Endothelial cell of umbilical vein (primary cell): ENCODE data around the gene DNAJC12. TPM values are rescaled to one million over a fixed set of nuclear protein-coding genes. Genes with fewer than 3 reads are reported as not detected.

Experiments
- BruUV-seq: library from RNA; stranded (reverse); fragments of 400-500 nt; replicated peaks from 2 replicates; lab custom pipeline; 2021; lab: Mats Ljungman, UMichigan
- CTCF ChIA-PET: fragments of 300-600, 350-600 bp; sonication (Branson Sonifier 250); formaldehyde crosslinking; loops from one replicate; lab custom pipeline; 2021; ENCODE audit warnings: antibody characterized with exemption, inconsistent platforms; lab: Charles Lee
- POLR2A ChIA-PET: fragments of 300-600, 350-600 bp; sonication (Branson Sonifier 250); formaldehyde crosslinking; loops from one replicate; lab custom pipeline; 2021; ENCODE audit warnings: antibody characterized with exemption, inconsistent platforms; lab: Charles Lee
- DNase-seq: peaks from one replicate; pipeline ENCODE4 v3.0.0-alpha.2; 2011; ENCODE audit warnings: low read depth, low spot score
- FAIRE-seq: peaks from 2 replicates; lab custom pipeline; 2011; peaks lifted over from hg19 to GRCh38; lab: Jason Lieb, UNC
- H2AFZ ChIP-seq: 2 replicates; pipeline ENCODE4 v1.6.0; 2012; ENCODE audit warnings: low read depth, low read length, control low read depth, inconsistent platforms
- H3K27ac ChIP-seq: 2 replicates; pipeline ENCODE4 v1.5.1; 2011; ENCODE audit warnings: low read depth, mild to moderate bottlenecking, control low read depth, low read length, moderate library complexity; ENCODE audit not compliant: insufficient read depth
- H3K27me3 ChIP-seq, 2 experiments: 2 replicates each; pipeline versions ENCODE4 v1.6.0 to v1.6.1; 2011; ENCODE audit warnings: low read length in 2 of 2, mixed read lengths in 1 of 2; ENCODE audit not compliant: control insufficient read depth in 2 of 2, insufficient read depth in 2 of 2
- H3K36me3 ChIP-seq, 2 experiments: 2 replicates in 1 of 2; 3 replicates in 1 of 2; pipeline ENCODE4 v1.5.1; 2011; ENCODE audit warnings: low read length in 2 of 2, mild to moderate bottlenecking in 1 of 2, moderate library complexity in 1 of 2; ENCODE audit not compliant: control insufficient read depth in 2 of 2, insufficient read depth in 2 of 2; ENCODE audit errors: extremely low read depth in 1 of 2
- H3K4me1 ChIP-seq: 3 replicates; pipeline ENCODE4 v1.5.1; 2011; ENCODE audit warnings: mild to moderate bottlenecking, low read length; ENCODE audit not compliant: control insufficient read depth, insufficient read depth; ENCODE audit errors: extremely low read depth
- H3K4me2 ChIP-seq: 2 replicates; pipeline ENCODE4 v1.6.1; 2011; ENCODE audit warnings: low read length, control low read depth, mixed read lengths; ENCODE audit not compliant: insufficient read depth
- H3K4me3 ChIP-seq, 3 experiments: fragments of 200-600 bp in 1 of 3; sonication (generic), shearing (Covaris generic) in 1 of 3; replicated peaks in 1 of 3; 2 replicates each; pipeline ENCODE4 v1.5.1; 2011 to 2016; ENCODE audit warnings: control low read depth in 3 of 3, low read length in 3 of 3, mild to moderate bottlenecking in 2 of 3, inconsistent platforms in 1 of 3, low read depth in 1 of 3, moderate library complexity in 1 of 3; ENCODE audit not compliant: insufficient read depth in 1 of 3
- H3K79me2 ChIP-seq: 2 replicates; pipeline ENCODE4 v1.6.0; 2012; ENCODE audit warnings: low read length, inconsistent platforms; ENCODE audit not compliant: control insufficient read depth, insufficient read depth
- H3K9ac ChIP-seq: replicated peaks from 2 replicates; pipeline ENCODE3; 2011; ENCODE audit warnings: low read length, control low read depth; ENCODE audit not compliant: insufficient read depth; ENCODE audit errors: extremely low read depth
- H3K9me1 ChIP-seq: replicated peaks from 3 replicates; pipeline ENCODE4 v1.6.0; 2011; ENCODE audit warnings: mild to moderate bottlenecking, low read length; ENCODE audit not compliant: control insufficient read depth, insufficient read depth; ENCODE audit errors: extremely low read depth
- H3K9me3 ChIP-seq: replicated peaks from 2 replicates; pipeline ENCODE4 v1.5.1; 2012; ENCODE audit warnings: low read length, inconsistent platforms; ENCODE audit not compliant: control insufficient read depth, insufficient read depth
- H4K20me1 ChIP-seq: replicated peaks from 2 replicates; pipeline ENCODE3; 2011; ENCODE audit warnings: mild to moderate bottlenecking, low read length; ENCODE audit not compliant: control insufficient read depth, insufficient read depth; ENCODE audit errors: extremely low read depth
- EZH2 ChIP-seq: IDR thresholded peaks from 2 replicates; pipeline ENCODE4 v1.6.1; 2012; ENCODE audit warnings: borderline replicate concordance, low read depth, mild to moderate bottlenecking, moderate library complexity, low read length, inconsistent platforms; ENCODE audit not compliant: severe bottlenecking
- FOS ChIP-seq: IDR thresholded peaks from 2 replicates; pipeline ENCODE4 v1.6.1; 2011; ENCODE audit warnings: mild to moderate bottlenecking, low read length, moderate library complexity, borderline replicate concordance; ENCODE audit not compliant: insufficient read depth
- GATA2 ChIP-seq: IDR thresholded peaks from 2 replicates; pipeline ENCODE4 v1.7.0; 2011; ENCODE audit warnings: low read depth, mild to moderate bottlenecking, moderate library complexity, mixed read lengths, low read length; ENCODE audit not compliant: insufficient read length, insufficient read depth
- JUN ChIP-seq: IDR thresholded peaks from 2 replicates; pipeline ENCODE4 v1.6.1; 2011; ENCODE audit warnings: borderline replicate concordance, low read depth; ENCODE audit not compliant: insufficient read length, insufficient read depth
- MYC ChIP-seq: IDR thresholded peaks from one replicate; pipeline ENCODE4 v1.6.1; 2011; ENCODE audit warnings: mild to moderate bottlenecking, low read depth, low read length
- POLR2A ChIP-seq: IDR thresholded peaks from 2 replicates; pipeline ENCODE4 v1.6.1; 2012; ENCODE audit warnings: low read depth, mild to moderate bottlenecking, control low read depth, low read length
- POLR2AphosphoS5 ChIP-seq: IDR thresholded peaks from 2 replicates; pipeline ENCODE4 v1.6.1; 2012; ENCODE audit warnings: low read depth, mild to moderate bottlenecking, control low read depth, low read length, moderate library complexity; ENCODE audit not compliant: insufficient read depth
- dilution Hi-C: fragments of 300-500 bp; cut with MboI; formaldehyde crosslinking; loops from one replicate; pipeline ENCODE4 v1.15.0; 2019; ENCODE audit warnings: low sequenced_read_pairs; ENCODE audit not compliant: extremely low pct_ligation_motif_present
- intact Hi-C: fragments of 100-400 bp; cut with micrococcal nuclease; formaldehyde crosslinking; loops from one replicate; pipeline ENCODE4 v1.10.0; 2022
- polyA plus RNA-seq, 4 experiments: library from polyadenylated mRNA; depleted of rRNA in 3 of 4; stranded (reverse) in 3 of 4; unstranded in 1 of 4; fragments of >200 nt; gene quantifications; 2 replicates each; pipeline versions ENCODE4 v1.2.1 to v1.2.3, GENCODE V29; 2011 to 2012; ENCODE audit warnings: missing spikeins in 1 of 4
- total RNA-seq: library from RNA; stranded (reverse); gene quantifications from 2 replicates; pipeline ENCODE4 v1.2.3, GENCODE V29; 2021
- TF ChIP-seq, protein P1 (sequence below), 2 donors: IDR thresholded peaks; 1 replicate in 1 of 2; 2 replicates in 1 of 2; pipeline ENCODE4 v1.5.1; 2011; ENCODE audit warnings: low read length in 2 of 2, mild to moderate bottlenecking in 2 of 2, moderate library complexity in 2 of 2, control low read depth in 1 of 2, inconsistent platforms in 1 of 2, low read depth in 1 of 2; ENCODE audit not compliant: insufficient read depth in 1 of 2; ENCODE audit errors: extremely low read depth in 1 of 2
- TF ChIP-seq, protein P2 (sequence below): IDR thresholded peaks from 2 replicates; pipeline ENCODE4 v1.6.1; 2011; ENCODE audit not compliant: insufficient read depth, insufficient read length

Gene DNAJC12
- total and polyA plus RNA-seq, 2 donors (not counting 3 experiments of a cell fraction or from before 2014, with no cell fraction given) = 0.54 to 1.0 TPM

DNA sequence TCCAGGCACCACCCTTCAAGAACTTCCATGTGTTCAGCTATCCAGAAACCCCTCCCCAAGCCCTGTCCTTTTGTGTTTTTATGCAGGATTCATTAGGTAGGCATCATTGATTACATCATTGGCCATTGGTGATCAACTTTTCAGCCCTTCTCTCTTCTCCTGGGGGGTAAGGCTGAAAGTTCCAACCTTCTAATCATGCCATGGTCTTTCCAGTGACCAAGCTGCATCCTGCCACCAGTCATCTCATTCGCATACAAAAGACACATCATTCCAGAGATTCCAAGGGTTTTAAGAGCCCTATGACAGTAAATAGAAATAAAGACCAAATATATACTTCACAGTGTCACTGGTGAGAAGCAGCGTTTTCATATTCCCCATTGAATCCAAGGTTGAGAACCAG, 48.2 kb downstream of the DNAJC12 start:
- H3K4me2 ChIP-seq = no peak overlapping the region
- no peaks in the 10 kb centered on the region for H4K20me1 ChIP-seq
- H3K9ac ChIP-seq = no peak overlapping the region
- dilution Hi-C loops (no loop called here), intact Hi-C loops (loop anchor here (2.0 kb wide), 1 partner anchor 367 kb away; no protein-coding TSS in a partner anchor)
- no peak for DNase-seq
- H3K79me2 ChIP-seq = no peaks in the 10 kb centered on the region
- POLR2A ChIA-PET = no interaction called here
- no TSS peak for BruUV-seq
- no peaks in the 10 kb centered on the region for H3K9me3 ChIP-seq
- CTCF ChIA-PET = interaction anchor here (2.7 to 3.7 kb wide), 2 partner anchors 48 to 512 kb away, joined by 10 to 98 read pairs; partner anchors contain the start of gene DNAJC12
- no peak overlapping the region for H3K27ac ChIP-seq
- H3K36me3 ChIP-seq = no peaks in the 10 kb centered on the region
- FAIRE-seq = no peak
- H3K27me3 ChIP-seq = peaks cover 0 to 2% of the 10 kb centered on the region in 2 experiments
- no peak overlapping the region for H2AFZ ChIP-seq
- H3K4me3 ChIP-seq = no peak overlapping the region
- TF ChIP-seq, protein P1, sequence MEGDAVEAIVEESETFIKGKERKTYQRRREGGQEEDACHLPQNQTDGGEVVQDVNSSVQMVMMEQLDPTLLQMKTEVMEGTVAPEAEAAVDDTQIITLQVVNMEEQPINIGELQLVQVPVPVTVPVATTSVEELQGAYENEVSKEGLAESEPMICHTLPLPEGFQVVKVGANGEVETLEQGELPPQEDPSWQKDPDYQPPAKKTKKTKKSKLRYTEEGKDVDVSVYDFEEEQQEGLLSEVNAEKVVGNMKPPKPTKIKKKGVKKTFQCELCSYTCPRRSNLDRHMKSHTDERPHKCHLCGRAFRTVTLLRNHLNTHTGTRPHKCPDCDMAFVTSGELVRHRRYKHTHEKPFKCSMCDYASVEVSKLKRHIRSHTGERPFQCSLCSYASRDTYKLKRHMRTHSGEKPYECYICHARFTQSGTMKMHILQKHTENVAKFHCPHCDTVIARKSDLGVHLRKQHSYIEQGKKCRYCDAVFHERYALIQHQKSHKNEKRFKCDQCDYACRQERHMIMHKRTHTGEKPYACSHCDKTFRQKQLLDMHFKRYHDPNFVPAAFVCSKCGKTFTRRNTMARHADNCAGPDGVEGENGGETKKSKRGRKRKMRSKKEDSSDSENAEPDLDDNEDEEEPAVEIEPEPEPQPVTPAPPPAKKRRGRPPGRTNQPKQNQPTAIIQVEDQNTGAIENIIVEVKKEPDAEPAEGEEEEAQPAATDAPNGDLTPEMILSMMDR (IDR thresholded peaks at IDR 0.05; ENCODE audit: extremely low read depth in 1 of 2, insufficient read depth in 1 of 2, low read depth in 1 of 2, low read length in 2 of 2) = no peak
- TF ChIP-seq EZH2 (no peak), POLR2AphosphoS5 (no peak), JUN (no peak), POLR2A (no peak), FOS (no peak), MYC (no peak), GATA2 (no peak)
- TF ChIP-seq, protein P2, sequence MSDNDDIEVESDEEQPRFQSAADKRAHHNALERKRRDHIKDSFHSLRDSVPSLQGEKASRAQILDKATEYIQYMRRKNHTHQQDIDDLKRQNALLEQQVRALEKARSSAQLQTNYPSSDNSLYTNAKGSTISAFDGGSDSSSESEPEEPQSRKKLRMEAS = no peak
- no peaks in the 10 kb centered on the region for H3K4me1 ChIP-seq
- H3K9me1 ChIP-seq = no peaks in the 10 kb centered on the region
